ENCODE results near the gene CDC23. TPM values are rescaled to one million over a fixed set of nuclear protein-coding genes. Genes with fewer than 3 reads are reported as not detected.

CDC23 gene
- total and polyA plus RNA-seq, 8 donors = 18.8 to 62.2 (median 54.6) TPM

GRCh38 chr5:138230261-138230660, 17.1 kb upstream of the CDC23 start:
- Histone ChIP-seq H3K36me3 (no peaks in the 10 kb centered on the region), H3K27ac (no peak overlapping the region), H3K9me3 (peaks cover 0 to 4% of the 10 kb centered on the region in 2 donors), H3K4me1 (no peaks in the 10 kb centered on the region), H3K27me3 (peaks cover 0 to 7% of the 10 kb centered on the region in 2 donors), H3K4me3 (no peak overlapping the region)
- ATAC-seq (peak; percentile 50), DNase-seq (no peak)
- intact Hi-C loops (cut with DNase I) = no loop called here
- TF ChIP-seq CTCF (IDR thresholded peaks at IDR 0.05) = no peak

DNA sequence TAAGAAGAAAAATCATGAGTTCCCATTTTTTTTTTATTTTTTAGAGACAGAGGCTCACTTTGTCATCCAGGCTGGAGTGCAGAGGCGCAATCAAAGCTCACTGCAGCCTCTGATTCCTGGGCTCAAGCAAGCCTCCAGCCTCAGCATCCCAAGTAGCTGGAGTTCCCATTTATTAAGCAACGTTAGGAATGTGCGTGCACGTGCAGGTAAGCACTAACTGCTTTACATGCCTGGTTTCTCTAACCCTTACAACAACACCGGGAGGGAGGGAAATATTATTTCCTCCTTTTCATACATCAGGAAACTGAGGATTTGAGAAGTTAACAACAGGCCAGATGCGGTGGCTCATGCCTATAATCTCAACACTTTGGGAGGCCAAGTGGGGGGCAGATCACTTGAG, 16.3 kb upstream of the CDC23 start:
- no peak for TF ChIP-seq CTCF (IDR thresholded peaks at IDR 0.05)
- ATAC-seq = no peak
- no peak for DNase-seq
- no peaks in the 10 kb centered on the region for H3K36me3 ChIP-seq
- intact Hi-C loops (cut with DNase I) = no loop called here
- H3K27ac ChIP-seq = no peak overlapping the region
- no peak overlapping the region for H3K4me3 ChIP-seq
- H3K27me3 ChIP-seq = peaks cover 0 to 7% of the 10 kb centered on the region in 2 donors
- no peaks in the 10 kb centered on the region for H3K4me1 ChIP-seq
- H3K9me3 ChIP-seq = peaks cover 0 to 4% of the 10 kb centered on the region in 2 donors

DNA sequence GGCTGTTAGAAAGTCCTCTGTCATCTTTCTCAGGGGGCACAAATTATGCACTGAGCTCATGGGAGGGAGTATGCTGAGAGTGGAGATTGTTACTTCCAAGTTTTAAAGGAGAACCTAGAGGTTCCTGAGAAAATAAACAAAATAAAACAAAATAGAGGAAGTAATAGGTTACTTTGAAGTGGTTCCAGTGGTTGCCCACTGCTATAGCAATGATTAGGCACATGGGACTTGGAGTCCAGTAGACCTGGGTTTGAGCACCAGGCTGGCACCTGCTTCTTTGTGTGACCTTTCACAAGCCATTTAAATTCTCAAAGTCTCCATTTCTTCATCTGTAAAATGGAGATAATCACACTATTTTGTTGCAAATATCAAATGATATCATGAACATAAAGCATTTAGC, 13.8 kb upstream of the CDC23 start:
- TF ChIP-seq CTCF (IDR thresholded peaks at IDR 0.05) = no peak
- intact Hi-C loops (cut with DNase I) = no loop called here
- no peak overlapping the region for H3K4me3 ChIP-seq
- no peaks in the 10 kb centered on the region for H3K36me3 ChIP-seq
- ATAC-seq (no peak), DNase-seq (no peak)
- no peaks in the 10 kb centered on the region for H3K27me3 ChIP-seq
- H3K4me1 ChIP-seq = peaks cover 0 to 8% of the 10 kb centered on the region in 2 donors
- no peak overlapping the region for H3K27ac ChIP-seq
- peaks cover 0 to 4% of the 10 kb centered on the region in 2 donors for H3K9me3 ChIP-seq

DNA sequence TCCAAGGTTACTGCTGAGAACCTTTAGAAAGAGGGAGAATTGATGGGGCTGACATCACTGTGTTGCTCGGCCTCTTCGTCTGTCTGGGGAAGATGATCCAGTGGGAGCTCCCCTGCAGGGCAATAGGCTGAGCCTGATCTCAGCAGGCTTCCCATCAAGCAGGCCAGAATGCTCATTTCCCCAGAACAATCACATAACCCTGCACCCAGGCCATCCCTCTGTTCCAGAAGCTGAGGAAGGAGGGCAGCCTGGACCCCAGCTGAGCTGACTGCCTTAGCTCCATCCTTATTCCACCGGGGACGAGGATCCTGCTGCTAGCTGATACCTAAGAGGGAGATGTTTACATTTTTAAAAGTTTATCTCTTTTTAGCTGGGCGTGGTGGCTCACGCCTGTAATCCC, 11.6 kb upstream of the CDC23 start:
- Histone ChIP-seq H3K4me1 (peaks cover 0 to 8% of the 10 kb centered on the region in 2 donors), H3K27ac (no peak overlapping the region), H3K36me3 (no peaks in the 10 kb centered on the region), H3K27me3 (no peaks in the 10 kb centered on the region), H3K4me3 (no peak overlapping the region), H3K9me3 (peaks cover 0 to 4% of the 10 kb centered on the region in 2 donors)
- no peak for TF ChIP-seq CTCF (IDR thresholded peaks at IDR 0.05)
- DNase-seq = no peak
- intact Hi-C loops (cut with DNase I) = no loop called here
- ATAC-seq = no peak

DNA sequence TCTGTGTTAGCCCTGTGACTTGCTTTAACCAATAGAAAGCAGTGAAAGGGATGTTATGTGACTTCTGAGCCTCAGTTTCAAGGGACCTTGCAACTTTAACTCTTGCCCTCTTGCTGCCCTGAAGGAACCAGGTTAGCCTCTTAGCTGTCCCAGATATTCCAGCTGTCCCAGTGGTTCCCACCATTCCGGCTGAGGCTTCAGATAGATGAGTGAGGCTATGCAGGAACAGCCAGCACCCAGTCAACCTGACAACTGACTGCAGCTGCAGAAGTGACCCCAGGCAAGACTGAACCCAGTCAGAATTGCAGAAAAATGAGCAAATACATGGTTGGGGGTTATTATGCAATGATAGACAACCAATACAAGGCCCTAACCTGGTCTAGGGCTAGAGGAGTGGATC, 10.4 kb upstream of the CDC23 start:
- Histone ChIP-seq H3K9me3 (peaks cover 0 to 4% of the 10 kb centered on the region in 2 donors), H3K27me3 (no peaks in the 10 kb centered on the region), H3K27ac (no peak overlapping the region), H3K4me1 (peaks cover 0 to 8% of the 10 kb centered on the region in 2 donors), H3K36me3 (no peaks in the 10 kb centered on the region), H3K4me3 (no peak overlapping the region)
- ATAC-seq = no peak
- intact Hi-C loops (cut with DNase I) = no loop called here
- TF ChIP-seq CTCF (IDR thresholded peaks at IDR 0.05) = no peak
- DNase-seq = no peak
